DLD1 (cell line): ENCODE results near the gene POU3F4.

Experiments
- in situ Hi-C: cut with HindIII; loops from 2 replicates; pipeline ENCODE4 v1.10.0; 2017; ENCODE audit warnings: low sequenced_read_pairs

Gene POU3F4

DNA sequence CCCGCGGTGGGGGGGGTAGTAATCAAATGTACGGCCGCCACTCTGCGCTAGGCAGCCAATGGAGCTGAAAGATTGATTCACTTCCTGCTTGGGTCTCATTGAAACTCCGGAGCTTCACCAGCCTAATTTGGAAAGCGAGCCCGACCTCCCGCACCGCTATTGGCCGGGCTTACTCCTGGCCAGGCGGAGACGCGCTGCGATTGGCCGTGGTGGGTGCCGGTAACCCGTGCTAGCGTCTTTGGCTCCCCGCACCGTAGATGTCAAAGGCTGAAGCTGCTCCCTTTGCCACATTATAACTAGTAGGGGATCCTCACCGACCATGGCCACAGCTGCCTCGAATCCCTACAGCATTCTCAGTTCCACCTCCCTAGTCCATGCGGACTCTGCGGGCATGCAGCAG is at the start of gene POU3F4:
Gene POU3F4 (plus strand): TSS at position 285 of the 400 bp plus-strand sequence. CDS start 35 bp downstream, at position 320.
- in situ Hi-C loops: no loop called here

DNA sequence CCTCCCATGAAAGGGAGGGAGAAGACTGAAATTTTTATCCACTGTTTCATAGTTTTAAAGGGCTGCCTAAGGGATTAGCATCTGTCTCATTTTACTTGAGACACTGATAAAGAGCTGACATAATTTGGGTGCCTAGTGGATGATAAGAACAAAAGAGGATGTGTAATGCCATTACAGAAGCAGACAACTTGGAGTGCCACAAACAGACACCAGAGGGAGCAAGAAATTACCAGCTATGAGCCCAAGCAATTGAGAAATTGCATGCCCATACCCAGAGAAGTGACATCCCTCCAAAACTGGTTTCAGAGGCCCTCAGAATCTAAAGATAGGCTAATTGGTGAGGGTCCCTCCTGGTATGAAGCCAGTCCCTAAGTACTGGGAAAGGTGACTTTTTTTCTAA is 38.5 kb upstream of the POU3F4 start:
- in situ Hi-C loops: no loop called here

DNA sequence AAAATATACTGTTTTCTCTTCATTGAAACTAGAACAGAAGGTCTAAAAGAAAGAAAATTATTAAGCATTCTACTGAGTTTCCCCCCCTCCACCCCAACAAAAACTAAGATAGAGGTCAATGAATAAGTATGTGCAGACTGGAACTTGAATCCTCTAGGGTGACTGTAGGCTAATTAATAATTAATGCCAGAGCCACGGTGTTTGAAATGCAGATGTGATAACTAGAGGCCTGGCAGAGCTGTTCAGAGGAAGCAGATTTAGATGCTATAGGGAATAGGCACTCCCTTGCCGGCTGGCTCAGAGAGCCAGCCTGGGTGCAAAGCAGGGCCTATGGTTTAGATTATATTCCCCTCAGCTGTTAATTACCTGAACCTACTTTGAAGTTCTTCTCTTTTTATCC is 12.2 kb upstream of the POU3F4 start:
- in situ Hi-C loops: no loop called here

DNA sequence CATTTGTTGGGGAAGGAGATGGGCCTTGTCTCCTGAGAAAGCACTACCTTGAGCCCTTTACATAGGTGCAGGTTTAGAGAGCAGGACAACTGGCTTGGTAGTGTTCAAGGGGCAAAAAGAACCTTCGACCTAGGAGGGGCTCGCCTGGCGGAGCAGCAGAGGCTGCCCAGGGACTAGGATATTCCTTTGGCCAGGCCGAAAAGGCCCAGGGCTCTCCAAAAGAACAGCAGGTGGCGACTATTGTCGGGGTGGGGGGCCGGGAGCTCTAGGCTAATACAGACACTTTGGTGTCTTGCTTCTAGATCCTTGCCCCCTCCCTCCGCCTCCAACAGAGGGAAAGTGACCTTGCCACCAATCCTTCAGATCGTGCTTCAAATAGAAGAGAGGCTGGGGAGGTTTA is 7.1 kb upstream of the POU3F4 start:
- in situ Hi-C loops: no loop called here

DNA sequence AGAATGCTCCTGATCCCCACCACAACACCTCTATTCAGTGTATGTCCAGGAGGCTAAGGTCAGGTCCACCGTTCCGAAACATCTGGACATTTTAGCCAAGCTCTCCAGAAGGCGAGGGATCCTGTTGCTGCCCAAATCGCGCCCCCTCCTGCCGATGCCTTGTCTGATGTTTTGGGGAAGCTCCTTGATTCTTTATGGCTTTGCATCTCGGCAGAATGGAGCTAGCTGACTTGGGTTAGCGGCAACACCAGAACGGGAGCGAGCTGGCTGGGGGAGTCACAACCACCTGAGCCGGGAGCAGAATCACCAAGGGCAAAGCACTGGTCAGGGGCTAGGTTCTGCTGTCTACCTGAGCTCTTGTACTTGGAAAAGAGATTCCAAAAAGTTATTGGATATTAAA is 6.6 kb upstream of the POU3F4 start:
- in situ Hi-C loops: no loop called here

DNA sequence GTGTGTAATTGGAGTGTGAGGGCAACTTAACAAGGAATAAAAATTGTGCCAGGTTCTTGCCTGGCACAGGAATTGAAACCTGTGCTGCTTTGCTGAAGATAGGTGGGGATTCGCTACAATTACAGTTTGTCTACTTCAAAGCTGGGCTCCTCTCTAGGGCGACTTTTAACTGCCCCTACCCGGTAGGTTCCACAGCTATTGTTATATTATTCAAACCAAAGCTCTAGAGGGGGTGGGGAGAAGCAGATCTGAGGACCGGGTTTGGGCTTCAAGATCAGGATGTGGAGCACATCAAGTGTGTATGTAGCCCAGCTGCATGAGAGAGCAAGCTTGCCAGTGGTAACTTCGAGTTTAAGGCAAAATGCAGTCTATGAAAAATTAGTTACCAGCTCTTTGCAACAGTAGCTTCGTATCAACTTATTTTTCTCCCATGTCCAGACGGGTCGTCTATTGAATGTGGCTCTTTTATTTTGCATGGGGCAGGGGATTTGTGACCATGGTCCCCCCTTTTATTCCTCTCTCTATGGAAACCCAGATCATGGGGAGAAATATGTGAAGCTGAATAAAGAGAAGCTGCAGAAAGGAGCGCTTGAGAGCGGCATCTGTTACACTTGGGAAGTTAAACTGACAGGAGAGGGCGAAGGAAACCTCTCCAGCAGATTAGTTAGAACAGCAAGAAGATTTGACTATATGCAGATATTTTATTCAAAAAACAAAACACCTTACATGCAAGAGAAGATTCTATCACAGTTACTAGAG is 3.2 kb upstream of the POU3F4 start:
- in situ Hi-C loops: no loop called here

DNA sequence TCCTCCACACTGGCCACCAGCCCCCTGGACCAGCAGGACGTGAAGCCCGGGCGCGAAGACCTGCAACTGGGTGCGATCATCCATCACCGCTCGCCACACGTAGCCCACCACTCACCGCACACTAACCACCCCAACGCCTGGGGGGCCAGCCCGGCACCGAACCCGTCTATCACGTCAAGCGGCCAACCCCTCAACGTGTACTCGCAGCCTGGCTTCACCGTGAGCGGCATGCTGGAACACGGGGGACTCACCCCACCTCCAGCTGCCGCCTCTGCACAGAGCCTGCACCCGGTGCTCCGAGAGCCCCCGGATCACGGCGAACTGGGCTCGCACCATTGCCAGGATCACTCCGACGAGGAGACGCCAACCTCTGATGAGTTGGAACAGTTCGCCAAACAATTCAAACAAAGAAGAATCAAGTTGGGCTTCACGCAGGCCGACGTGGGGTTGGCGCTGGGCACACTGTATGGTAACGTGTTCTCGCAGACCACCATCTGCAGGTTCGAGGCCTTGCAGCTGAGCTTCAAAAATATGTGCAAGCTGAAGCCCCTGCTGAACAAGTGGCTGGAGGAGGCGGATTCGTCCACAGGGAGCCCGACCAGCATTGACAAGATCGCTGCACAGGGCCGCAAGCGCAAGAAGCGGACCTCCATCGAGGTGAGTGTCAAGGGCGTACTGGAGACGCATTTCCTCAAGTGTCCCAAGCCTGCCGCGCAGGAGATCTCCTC is 600 bp downstream of the POU3F4 start:
- in situ Hi-C loops: no loop called here

DNA sequence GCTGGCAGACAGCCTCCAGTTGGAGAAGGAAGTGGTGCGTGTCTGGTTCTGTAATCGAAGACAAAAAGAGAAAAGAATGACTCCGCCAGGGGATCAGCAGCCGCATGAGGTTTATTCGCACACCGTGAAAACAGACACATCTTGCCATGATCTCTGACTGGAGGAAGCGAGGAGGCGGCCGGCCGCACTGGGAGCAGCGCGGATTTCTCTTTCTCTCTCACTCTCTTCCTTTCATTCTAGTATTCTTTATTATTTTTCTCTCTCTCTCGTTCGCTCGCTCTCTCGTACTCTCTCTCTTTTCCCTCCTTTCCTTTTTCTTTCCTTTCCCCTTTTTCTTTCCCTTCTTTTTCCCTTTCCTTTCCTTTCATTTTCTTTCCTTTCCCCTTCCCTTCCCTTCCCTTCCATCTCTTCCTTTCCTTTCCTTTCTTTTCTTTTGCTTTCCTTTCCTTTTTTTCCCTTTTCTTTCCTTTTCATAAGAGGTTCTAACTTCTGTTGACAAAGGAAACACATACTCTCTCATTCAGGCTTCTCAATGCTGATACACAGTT is 1.2 kb downstream of the POU3F4 start:
- in situ Hi-C loops: no loop called here

DNA sequence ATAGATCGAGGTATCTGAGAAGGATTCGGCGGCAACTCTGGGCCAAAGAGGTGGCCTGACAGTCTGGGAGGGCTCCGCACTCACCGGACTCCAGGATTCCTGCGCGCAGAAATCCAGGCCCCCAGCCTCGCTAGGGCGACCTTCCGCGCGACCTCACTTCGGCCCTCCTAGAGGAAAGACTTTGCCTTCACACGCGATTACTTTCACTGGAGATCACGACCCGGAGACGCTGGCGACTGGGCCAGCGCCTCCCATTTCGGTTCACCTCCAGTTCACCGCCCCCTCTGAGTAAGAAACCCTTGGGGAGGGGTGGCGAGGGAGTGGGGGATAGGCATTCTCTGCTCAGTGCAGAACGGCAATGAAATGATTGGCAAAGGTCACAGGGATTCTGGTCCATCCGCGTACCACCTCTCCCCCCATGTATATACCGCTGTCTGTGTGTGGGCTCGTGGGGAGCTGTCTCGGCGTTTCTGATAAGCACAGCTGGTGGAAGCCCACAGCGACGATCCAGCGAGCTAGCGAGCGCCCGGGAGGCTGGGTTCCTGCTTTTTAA is 2.5 kb downstream of the POU3F4 start:
- in situ Hi-C loops: no loop called here

DNA sequence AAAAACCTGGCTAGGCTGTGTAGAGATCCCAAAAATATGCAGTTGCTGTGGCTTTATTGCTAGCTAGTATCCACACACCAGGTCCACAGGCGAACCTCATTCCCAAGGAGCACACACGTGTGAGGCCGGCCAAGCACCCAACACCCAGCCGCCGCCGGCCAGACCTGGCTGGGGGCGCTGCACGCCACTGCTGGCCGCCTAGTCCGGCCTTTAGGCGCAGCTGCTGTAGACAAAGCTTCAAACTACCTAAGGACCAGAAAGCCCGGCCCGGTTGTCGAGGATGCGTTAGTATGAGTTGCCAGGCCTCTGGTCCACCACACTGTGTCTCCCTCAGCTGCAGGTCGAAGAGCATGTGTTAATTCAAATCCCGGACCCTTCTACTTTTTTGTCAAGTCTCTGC is 3.1 kb downstream of the POU3F4 start:
- in situ Hi-C loops: no loop called here

DNA sequence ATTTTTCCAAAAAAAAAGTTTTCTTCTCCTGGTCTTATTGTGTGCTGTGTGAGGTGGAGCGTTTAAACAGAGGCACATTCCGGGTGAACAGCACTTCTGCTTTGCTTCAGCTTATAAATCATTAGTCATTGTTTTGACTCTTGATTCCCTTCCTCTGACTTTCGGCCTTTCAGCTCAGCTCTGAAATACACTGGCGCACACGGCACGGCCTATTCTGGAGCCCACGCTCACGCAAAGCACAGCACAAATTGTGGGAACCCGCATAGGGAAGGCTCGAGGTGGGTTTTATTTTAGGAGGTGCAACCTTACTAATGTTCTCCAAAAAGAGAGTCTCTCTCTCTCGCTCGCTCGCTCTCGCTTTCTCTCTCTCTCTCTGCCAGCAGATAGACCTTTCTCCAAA is 4.0 kb downstream of the POU3F4 start:
- in situ Hi-C loops: no loop called here

DNA sequence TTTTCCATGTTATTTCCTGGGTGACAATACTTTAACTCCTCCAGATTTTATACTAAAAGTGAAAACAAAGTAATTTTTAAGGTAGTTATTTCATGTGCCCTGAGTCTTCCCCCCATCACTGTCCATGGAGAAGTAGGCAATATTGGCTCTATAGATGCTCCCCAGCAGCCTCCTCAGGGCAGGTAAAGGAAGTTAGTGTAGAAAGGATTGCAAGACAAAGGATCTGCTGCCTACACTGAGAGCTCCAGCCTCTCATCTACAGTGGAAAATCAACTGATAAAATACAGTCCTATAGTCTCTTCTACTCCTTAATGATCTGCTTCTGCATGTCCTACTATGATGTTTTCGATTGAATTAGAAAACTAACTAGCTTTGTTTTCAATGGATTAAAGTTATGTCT is 8.5 kb downstream of the POU3F4 start:
- in situ Hi-C loops: no loop called here

DNA sequence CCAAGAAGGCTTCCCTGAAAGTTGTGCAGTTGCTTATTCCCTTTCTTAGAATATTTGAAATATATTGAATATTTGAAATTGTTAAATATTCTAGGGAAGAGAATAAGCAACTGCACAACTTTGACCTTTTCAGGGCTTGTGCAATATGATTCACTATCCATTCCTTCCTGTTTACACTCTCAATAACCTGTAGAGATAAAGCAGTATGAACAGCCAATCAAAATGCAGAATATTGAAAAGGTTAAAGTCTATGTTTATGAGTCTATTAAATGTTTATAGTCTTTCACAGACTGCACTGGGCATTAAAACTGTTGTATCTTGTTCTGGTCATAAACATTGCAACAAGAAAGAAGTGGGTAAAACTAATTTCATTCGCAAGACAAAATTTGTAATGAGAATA is 13.8 kb downstream of the POU3F4 start:
- in situ Hi-C loops: no loop called here

DNA sequence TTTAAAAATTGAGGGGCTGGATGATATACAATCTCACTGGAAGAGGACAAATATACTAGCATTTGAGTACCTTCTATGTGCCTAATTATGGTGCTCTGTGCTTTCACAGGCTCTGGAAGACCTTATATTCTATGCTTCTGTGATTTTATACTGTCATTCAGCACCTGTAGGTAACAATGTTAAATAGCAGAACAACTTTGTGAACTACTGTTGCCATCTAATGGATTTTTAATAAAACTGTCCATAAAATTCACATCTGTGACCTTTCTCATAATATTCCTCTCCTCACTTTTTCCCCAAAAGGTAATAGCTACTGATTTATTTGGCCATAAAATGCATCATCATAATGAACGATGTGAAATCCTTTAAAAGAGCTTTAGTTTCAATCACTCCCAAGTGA is 21.9 kb downstream of the POU3F4 start:
- in situ Hi-C loops: no loop called here

DNA sequence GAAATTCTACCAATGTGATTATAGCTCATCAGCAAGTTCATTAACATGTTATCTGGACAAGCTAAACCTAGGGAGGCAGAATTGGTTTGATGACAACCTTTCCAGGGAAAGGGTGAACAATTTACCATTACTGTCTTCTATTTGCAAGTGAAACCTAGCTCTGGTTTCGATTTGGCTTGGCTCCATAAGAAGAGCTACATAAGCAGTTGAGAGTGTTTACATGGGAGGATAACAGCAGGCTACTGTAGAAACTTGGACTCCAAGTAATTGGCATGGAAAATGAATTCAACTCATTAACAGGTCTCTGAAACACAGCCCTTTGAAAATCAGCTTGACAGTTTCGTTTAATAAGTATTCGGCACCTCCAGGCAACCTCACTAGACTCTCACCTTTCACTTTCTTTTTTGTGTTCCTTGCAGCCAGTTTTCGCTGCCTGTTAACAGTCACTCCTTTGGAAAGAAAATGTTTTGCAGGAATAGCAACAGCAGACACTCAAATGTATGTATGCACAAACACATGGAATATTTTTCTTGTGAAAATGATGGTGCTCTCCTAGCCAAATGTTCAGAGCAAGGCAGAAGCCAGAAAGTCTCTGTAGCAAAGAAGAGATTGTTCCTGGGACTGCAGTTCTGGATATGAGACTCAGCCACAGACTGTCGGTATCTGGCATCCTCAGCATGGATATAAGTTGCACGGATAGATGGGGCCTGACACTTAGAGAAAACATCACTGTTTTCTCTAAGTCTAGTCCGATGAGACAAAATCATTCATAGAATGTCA is 27.5 kb downstream of the POU3F4 start:
- in situ Hi-C loops: no loop called here
